Kidney capillary endothelial cell (primary cell): ENCODE data around the gene KRT7.
"Not testable (repeated sequence)": the region's sequence is repeated elsewhere in the genome, so short reads cannot be mapped to it uniquely, and the experiment has no call there.

Source experiments
- DNase-seq: peaks from one replicate; pipeline ENCODE4 v3.0.0-alpha.2; 2018; ENCODE audit warnings: low spot score

Gene KRT7

DNA sequence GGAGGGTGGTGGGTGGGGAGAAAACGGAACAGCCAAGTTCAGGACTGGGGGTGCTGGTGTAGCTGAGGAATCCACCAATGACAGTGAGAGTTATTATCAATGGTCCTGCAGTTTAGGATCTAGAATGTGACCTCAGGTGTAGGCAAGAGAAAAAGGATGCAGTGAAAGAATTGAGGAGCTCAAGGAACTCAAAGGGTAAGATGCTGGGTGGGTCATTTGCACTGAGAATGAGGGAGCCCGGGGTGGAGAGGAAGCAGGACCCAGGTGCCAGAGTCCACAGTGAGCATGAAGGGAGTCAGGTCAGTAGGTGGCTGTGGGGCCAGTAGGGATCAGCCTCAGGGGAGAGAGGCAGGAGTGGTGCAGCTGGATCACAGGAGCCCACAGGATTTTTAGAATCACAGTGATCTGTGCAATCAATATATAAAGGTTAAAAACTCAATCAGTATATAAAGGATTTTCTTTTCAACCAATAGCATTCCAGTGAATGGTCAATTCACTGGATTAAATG, 3.2 kb upstream of the KRT7 start:
- no peak for DNase-seq

DNA sequence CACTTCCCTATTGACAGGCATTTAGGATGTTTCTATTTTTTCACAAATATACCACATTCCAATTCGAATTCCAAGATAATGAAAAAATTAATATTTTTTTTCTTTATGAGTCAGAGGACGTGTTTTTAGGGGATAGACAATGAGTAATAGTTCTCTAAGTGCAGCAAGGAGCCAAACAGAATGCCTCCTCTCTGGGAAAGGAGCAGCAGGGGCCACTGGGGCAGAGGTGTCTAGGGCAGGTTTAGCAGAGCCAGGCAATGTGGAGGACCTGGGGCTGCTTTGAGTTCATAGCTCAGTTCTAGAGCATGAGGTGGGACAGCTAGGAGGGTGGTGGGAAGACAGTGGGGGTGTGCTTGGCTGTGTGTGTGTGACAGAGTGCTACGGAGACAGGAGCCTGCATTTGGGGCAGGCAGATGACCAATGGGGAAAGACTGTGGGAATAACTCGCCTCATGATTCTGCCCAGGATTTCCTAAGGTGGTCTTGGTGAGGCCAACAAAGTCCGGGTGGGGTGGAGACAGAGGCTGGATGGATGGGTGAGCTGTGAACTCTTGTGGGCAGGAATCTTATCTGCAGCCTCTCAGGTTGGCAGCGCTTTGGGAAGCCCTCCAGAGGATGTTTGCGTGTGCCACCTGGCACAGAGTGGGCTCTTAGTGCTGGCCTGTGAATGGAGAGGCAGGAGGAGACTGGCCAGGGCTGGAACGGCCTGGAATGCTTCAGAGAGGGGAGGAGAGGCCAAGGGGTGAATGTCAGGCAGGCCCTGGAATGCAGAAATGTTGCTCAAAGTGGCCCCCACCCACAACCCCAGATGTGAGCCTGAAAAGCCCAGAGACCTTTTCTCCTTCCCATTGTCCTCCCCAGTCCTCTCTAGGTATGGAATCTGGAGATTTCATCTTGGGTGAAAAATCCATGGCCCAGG, 2.4 kb upstream of the KRT7 start:
- DNase-seq, result peak; percentile 91

DNA sequence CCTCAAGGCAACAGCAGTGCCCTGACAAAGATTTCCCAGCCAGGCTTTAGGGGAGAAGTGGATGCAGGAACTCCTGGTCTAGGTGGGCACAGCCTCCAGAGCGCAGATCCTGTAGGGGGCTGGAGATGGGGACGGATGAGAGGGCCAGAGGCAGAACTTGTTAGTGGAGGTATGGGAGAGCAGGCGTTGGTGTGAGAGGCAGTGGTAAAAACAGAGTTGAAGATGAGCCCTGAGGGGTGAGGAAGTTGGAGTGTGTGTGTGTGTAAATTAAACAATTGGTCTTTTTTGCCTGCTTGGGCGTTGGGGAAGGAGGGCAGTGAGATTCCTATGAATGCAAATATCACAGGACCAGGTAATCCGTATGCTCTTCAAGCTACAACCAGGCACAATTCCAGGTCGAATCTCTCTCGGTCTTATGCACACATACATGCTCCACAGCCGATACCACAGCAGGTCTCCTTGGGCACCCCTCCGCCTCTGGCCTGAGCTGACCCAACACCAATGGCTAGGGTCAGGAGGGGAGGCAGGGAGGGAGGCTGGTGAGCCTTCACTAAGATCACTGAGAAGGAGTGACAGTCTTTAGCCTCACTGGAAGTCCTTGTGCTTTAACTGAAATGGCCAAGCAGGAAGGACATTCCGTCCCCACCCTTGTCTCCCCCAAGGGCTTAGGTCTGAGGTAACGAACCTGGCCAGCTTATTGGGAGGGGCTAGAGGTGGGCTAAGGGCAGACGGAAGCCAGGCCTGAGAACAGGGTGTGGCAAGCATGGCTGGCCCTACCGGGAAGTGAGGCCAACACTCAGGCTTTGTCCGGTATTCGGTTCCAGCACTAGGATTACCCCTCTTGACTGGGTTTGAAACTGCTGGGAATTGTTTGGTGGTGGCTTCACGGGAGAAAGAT, 1.5 kb upstream of the KRT7 start:
- no peak for DNase-seq

DNA sequence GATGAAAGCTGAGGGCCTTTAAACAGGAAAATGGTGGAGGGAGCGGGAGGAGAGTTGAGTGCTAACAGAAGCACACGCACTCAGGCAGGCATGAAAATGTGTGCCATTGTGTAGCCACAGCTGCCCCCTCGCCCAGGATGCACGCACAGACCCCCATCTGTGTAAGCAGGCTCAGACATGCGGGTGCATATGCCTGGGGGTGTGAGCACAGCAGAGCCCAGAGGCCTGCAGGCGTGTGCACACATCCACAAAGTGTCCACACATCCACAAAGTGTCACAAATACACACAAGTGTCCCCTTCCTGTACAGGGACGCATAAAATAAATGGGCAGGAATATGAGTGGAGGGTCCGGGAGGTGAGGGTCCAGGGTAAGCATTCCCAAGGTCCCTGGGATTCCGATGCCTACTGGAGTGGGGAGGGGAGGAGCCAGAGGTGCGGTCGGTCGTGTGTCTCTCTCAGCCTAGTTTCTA, 805 bp upstream of the KRT7 start:
- DNase-seq, result no peak

DNA sequence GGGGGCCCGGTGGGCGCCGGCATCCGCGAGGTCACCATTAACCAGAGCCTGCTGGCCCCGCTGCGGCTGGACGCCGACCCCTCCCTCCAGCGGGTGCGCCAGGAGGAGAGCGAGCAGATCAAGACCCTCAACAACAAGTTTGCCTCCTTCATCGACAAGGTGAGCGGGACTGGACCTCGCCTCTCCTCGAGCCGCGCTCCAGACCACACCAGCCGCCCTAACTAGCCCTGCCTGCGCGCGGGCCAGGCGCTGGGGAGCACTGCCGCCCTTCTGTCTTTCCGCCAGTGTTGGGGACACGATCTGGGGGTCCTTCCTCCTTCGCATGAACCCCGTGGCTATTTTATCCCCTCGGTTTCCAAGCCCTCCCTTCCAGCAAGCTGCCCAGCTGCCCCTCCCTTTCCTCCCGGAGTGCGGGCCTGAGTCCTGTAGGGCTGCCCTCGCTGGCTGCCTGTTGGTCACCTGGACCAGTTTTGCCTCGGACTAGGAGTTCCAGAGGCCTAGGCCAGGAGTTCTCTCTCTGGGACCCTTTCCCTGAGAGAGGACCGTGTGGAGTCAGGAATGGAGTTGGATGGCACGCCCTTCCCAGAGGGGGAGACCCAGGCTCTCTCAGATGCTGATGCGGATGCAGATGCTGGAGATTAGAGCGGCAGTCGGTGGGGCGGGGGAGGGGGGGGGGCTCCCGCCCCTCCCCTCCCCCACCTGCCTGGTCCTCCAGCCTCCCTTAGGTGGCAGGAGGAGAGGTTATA, 592 bp downstream of the KRT7 start:
- DNase-seq, result no peak

DNA sequence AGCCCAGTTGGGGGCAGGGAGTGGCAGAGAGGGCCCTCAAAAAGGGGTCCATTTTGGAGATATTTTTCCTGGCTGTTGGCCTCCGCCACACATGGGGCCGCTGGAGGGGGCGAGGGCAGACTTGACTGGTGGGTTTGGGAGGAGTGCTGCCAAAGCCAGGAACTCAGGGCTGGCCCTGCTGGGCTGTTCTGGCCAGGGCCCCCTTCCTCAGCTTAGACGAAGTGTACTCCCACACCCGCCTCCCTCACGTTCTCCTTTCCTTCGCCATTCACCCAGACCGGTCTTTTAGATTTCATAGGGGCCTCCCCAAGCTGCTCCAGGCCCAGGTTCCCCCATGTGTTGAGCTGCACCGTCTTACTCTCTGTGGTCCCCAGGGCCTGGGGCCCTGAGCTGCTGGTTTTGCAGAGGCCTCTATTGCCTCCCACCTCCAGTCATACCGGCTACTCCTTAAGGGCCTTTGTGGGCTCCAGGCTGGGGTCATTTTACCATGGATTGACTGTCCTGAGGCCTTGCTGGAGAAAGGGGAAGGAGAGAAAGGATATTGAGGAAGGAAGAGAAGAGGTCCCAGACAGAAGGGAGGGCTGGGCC, 1.3 kb downstream of the KRT7 start:
- no peak for DNase-seq

DNA sequence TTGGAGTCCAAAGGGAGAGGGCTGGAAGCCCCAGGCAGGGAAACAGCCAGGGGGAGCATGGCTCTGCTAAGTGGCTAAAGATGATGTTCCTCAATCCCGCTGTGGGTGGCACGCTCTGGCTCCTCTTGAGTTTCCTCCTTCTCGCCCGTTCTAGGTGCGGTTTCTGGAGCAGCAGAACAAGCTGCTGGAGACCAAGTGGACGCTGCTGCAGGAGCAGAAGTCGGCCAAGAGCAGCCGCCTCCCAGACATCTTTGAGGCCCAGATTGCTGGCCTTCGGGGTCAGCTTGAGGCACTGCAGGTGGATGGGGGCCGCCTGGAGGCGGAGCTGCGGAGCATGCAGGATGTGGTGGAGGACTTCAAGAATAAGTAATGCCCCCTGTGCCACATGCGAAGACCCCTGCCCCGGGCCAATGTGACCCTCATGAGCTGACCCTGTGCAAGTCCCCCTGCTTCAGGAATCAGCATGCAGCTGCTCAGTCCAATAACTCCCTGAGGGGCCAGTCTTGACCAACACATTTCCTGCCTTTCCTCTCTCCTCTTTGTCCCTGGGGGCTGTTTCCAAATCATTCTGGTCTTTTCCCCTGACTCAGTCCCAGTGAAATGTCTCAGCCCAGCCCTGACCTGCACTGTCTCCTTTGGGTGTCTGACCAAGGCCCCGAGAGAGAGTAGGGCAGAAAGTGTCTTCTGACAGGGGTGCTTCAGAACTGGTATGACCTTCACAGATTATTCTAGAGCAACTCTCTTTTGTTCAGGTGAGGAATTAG, 2.1 kb downstream of the KRT7 start:
- no peak for DNase-seq

DNA sequence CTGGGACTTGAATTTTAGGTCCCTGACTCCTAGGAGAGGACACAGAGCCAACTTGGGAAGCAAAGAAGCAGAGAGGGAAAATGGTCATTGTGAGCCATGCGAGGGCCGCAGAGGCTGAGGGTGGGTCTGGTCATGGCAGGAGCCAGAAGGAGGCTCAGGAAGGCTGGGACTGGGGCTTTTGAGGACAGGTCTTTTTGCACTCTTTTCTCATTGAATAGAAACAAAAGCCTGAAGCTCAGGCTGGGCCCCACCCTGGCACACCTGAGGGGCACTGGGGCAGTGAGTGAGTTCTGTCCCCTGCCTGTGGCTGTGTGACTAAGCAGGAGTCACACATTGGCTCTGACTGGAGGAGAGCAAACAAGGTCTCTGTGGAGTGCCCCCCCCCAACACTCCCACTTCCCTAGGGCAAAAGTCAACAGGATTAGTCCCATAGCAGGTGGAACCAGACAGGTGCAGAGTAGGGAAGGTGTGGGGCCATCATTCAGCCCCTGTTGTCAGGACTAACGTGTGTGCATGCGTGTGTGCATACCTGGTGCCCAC, 2.8 kb downstream of the KRT7 start:
- no peak for DNase-seq

DNA sequence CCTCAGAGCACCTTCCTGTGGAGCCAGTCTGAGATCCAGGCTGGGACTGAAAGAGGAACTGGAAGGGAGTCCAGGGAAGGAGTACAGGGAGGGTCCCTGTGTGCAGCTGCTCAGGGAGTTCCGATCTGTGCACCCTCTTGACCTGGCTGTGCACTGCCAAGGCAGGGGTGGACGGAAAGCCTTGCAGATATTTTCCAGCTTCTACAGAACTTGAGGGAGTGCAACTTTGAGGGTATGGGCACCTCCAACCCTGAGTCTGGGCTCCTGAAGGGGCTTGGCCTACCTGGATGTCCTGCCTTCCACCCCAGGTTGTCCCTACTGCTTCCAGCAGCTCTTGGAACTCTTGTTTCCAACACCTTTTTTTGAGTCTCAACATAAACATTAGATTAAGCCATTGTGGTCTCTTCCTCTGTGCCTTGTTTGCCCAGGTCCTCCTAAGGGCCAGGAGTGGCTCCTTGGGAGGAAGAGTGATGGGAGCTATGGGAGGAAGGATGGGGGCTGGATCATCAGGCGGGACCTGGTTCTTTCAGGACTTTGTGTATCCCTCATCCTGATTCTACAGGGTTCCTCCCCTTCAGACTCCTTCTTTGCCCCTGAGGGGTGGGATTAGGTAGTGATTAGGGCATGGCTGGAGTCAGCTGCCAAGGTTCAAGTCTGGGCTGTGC, 3.5 kb downstream of the KRT7 start:
- DNase-seq, result no peak

DNA sequence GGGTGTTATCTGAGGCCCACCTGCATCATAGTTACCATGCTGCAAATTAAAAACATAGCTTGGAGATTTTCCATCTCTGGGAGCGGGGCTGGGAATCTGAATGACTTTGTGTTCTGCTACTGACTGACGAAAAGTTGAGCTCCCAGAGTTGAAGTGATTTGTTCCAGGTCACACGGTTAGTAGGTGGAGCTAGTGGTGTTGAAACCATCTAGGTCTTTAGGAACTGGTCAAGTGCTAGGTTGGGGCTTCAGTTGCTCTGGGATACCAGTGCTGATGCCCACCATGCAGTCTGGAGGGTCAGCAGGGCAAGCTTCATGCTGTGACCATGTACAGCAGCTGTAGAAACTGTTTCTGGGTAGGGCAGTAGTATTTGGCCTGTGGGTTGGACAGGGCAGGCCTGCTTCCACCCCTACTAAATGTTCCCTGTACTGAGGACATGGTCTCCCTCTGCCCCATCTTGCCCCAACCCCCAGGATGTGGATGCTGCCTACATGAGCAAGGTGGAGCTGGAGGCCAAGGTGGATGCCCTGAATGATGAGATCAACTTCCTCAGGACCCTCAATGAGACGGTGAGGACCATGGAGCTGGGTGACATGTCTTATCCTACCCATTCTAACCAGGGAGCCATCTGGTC, 5.3 kb downstream of the KRT7 start:
- DNase-seq, result no peak

DNA sequence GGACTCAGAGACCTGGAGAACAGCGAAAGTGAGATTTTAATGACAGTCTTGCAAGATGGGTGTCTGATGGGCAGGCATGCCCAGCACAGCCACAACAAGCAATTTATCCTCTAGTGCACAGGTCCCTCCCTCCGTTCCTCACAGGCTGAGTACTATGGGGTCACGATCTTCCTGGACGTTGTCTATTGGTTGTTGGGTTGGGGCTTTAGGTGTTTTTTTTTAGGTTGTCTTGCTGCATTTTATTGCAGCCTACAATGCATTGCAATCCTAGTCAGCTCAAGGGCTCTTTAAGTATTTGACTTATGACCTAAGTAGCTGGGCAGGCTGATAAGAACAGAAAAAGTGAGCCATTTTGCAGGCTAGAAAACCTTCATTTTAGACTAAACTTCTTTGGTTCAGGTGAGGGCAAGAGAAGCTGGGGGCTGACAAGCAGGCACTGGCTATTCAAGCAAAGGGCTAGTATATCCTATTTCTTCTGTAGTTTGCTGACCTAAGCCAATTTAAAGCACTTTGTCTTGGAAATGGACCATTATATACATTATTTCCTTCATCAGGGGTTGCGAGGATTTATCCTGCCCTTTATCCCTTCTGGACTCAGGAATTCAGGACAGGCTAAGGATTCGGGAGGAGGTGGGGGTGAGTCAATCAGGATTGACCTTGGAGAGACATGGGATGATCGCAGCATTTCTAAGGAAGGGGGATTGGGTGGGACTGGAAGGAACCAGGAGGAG, 6.0 kb downstream of the KRT7 start:
- no peak for DNase-seq

DNA sequence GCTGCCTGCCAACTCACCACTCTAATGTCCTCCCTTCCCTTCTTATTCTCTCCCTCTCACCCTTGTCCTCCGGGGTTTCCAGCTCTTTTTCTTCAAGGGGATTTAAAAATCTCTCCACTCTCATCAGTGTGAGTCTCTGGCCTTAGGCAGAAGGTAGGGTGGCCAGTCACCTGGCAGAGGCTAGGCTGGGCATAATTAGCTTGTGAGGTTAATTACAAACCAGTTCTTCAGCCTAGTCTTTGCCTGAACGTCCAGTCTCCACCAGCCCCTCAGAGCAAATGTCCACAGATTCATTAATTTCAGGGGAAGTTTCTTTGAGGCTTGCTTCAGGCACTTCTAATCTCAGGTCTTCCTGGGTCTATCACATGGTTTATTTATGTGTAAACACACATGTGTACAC, 6.7 kb downstream of the KRT7 start:
- DNase-seq, result no peak

DNA sequence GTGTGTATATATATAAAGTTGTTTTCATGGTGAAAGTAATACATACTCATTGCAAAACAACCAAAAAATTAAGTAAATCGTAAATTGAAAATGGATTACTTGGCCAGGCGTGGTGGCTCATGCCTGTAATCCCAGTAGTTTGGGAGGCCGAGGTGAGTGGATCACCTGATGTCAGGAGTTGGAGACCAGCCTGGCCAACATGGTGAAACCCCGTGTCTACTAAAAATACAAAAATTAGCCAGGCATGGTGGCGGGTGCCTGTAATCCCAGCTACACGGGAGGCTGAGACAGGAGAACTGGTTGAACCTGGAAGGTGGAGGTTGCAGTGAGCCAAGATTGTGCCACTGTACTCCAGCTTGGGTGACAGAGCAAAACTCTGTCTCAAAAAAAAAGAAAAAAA, 7.2 kb downstream of the KRT7 start:
- not testable (repeated sequence) for DNase-seq

DNA sequence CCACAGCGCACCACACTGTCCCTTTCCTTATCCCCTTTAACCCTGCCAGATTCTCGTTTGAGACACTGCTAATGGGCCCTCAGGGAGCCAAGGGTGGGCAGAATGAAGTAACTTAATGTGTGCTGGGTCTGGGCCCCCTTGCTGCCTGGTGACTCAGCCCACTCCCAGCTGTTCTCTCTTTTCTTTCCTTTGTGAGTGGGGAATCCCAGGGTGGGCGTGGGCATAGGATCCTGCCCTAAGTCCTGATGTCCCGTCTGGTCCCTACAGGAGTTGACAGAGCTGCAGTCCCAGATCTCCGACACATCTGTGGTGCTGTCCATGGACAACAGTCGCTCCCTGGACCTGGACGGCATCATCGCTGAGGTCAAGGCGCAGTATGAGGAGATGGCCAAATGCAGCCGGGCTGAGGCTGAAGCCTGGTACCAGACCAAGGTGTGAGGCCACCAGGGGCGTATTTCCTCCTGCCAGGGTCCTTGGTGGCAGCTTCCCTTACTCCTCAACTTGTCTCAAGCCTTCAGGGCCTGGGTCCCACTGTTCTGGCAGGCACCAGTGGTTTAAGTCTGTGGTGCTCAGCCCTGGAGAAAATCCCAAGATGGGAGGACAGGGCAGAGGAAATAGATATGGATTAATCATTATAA, 8.3 kb downstream of the KRT7 start:
- DNase-seq, result no peak

DNA sequence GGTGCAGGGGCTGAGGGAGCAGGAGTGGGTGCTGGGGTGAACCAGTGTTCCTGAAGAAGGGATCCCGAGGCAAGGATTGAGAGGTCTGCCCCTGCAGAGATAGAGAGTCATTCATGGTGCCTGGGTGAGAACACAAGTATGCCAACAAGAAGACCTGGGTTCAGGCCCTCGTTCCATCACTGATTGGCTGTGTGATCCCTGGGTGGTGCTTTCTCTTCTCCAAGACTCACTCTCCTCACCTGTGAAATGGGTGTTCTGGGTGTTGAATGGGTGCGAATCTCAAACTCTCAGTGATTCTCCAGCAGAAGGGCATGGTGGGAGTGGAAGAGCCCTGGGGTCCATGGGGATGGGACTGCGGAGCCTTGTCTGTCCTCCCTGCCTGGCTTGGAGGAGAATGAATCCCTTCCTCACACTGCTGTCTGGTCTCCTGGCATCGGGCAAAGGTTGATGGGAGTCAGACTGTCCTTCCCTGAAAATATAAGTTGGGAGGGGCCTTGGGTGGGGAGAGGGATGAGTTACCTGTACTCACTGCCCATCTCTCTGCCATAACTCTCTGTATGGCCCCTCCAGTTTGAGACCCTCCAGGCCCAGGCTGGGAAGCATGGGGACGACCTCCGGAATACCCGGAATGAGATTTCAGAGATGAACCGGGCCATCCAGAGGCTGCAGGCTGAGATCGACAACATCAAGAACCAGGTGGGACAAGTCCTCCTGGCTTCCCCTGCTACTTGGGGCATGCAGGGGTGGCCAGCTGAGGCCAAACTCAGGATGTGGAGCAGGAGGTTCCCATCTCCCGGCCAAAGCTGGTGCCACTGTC, 9.6 kb downstream of the KRT7 start:
- DNase-seq, result no peak

DNA sequence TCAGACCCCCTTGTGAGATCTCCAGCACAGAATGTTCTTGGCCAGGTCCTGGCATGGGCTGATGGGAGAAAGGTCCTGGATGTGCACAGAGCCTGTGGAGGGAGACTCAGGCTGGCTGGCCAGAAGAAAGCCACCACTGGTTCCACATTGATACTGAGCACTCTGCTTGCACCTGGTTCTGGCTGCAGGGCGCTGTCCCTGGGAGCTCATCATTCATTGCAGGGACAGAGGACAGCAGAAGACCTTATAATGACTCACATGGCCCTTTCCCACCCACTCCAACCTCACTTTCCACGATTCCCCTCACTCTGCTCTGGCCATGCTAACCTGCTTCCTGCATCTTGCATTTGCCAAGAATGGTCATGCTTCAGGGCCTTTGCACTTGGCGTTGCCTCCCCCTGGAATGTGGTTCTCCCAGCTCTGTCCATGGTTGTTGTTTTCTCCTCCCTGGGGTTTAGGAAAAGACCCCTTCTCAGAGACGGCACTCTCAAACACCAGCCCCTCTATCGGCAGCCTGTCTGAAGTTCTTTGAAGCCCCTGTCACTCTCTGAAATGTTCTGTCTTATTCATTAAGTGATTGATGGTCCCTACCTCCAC, 10.3 kb downstream of the KRT7 start:
- no peak for DNase-seq
